Testis (tissue), 3 donors: ENCODE results near the gene NLE1. TPM values are rescaled to one million over a fixed set of nuclear protein-coding genes. Genes with fewer than 3 reads are reported as not detected.
"Not testable (repeated sequence)": the region's sequence is repeated elsewhere in the genome, so short reads cannot be mapped to it uniquely, and the experiment has no call there.

Experiments
- DNase-seq: peaks from one replicate; pipeline ENCODE4 v3.0.0-alpha.2; 2019
- H3K27ac ChIP-seq, 2 donors: fragments of 200-600 bp; sonication (generic); one replicate each; pipeline ENCODE4 v1.5.1; 2019
- H3K27me3 ChIP-seq: fragments of 200-600 bp; sonication (generic); one replicate; pipeline ENCODE4 v1.5.1; 2019
- H3K36me3 ChIP-seq: fragments of 200-600 bp; sonication (generic); one replicate; pipeline ENCODE4 v1.5.1; 2017; ENCODE audit warnings: low read depth; ENCODE audit errors: missing control alignments
- H3K4me1 ChIP-seq: fragments of 200-600 bp; sonication (generic); one replicate; pipeline ENCODE4 v1.5.1; 2019
- H3K4me3 ChIP-seq, 2 donors: fragments of 200-600 bp; sonication (generic); one replicate each; pipeline ENCODE4 v1.5.1; 2017 to 2019
- H3K9me3 ChIP-seq: fragments of 200-600 bp; sonication (generic); one replicate; pipeline ENCODE4 v1.5.1; 2017
- CTCF ChIP-seq, 3 experiments: fragments of 450-650 bp in 2 of 3; fragments of 200-600 bp in 1 of 3; sonication (generic) in 1 of 3; IDR thresholded peaks; one replicate each; pipeline ENCODE4 v1.5.1; 2016 to 2019; ENCODE audit warnings: antibody characterized with exemption in 3 of 3, mild to moderate bottlenecking in 2 of 3, moderate library complexity in 1 of 3
- POLR2A ChIP-seq: fragments of 450-650 bp; IDR thresholded peaks from one replicate; pipeline ENCODE4 v1.6.1; 2017; ENCODE audit warnings: antibody characterized with exemption, mild to moderate bottlenecking, moderate library complexity
- WGBS, 2 donors: methylation state at CpG; one replicate each; pipeline ENCODE4 v1.1.5; 2018; 5-methylcytosine and 5-hydroxymethylcytosine counted together
- intact Hi-C: fragments of 100-400 bp; cut with DNase I; formaldehyde crosslinking; loops from one replicate; pipeline ENCODE4 v1.15.1; 2023; ENCODE audit warnings: low total_unique reads
- polyA plus RNA-seq: library from polyadenylated mRNA; stranded (reverse); fragments of 350-450 nt; fragmentation: Illumina TruSeq; extraction: RNeasy Lipid Tissue Mini Kit (QIAGEN cat#74804); gene quantifications from one replicate; pipeline ENCODE4 v1.2.3, GENCODE V29; 2014; ENCODE audit warnings: low read depth, low replicate concordance; ENCODE audit not compliant: insufficient read depth
- total RNA-seq, 2 donors: library from RNA; depleted of rRNA; stranded (reverse); fragments of >200 nt; gene quantifications; one replicate each; pipeline ENCODE4 v1.2.3, GENCODE V29; 2016

Gene NLE1
- total and polyA plus RNA-seq, 3 donors from 2014 or later, result 12.8 to 15.4 (median 14.6) TPM

GRCh38 chr17:35117984-35118383, 24.1 kb downstream of the NLE1 start:
- no peak for TF ChIP-seq POLR2A
- TF ChIP-seq CTCF (IDR thresholded peaks at IDR 0.05), result peak in 1 of 3 experiments; percentile 24
- Histone ChIP-seq H3K27me3 (no peaks in the 10 kb centered on the region), H3K4me3 (no peak overlapping the region), H3K36me3 (no peaks in the 10 kb centered on the region), H3K27ac (no peak overlapping the region), H3K4me1 (peaks cover 4% of the 10 kb centered on the region), H3K9me3 (no peaks in the 10 kb centered on the region)
- intact Hi-C loops, result no loop called here
- peak; percentile 50 for DNase-seq

GRCh38 chr17:35116845-35117244, 25.3 kb downstream of the NLE1 start:
- Histone ChIP-seq H3K4me3 (no peak overlapping the region), H3K27ac (no peak overlapping the region), H3K4me1 (peaks cover 4% of the 10 kb centered on the region), H3K9me3 (no peaks in the 10 kb centered on the region), H3K27me3 (no peaks in the 10 kb centered on the region), H3K36me3 (no peaks in the 10 kb centered on the region)
- WGBS, 2 donors, result 86% methylated on average over 12 of the region's 12 CpGs
- DNase-seq, result no peak
- intact Hi-C loops, result no loop called here
- TF ChIP-seq CTCF (IDR thresholded peaks at IDR 0.05) (no peak), POLR2A (no peak)

GRCh38 chr17:35110791-35111190, 31.3 kb downstream of the NLE1 start:
- WGBS, 2 donors, result 93 to 99% methylated on average over 17 of the region's 17 CpGs
- H3K27ac ChIP-seq, intact Hi-C loops: not testable (repeated sequence)

GRCh38 chr17:35104844-35105450, 37.2 kb downstream of the NLE1 start:
- Histone ChIP-seq H3K36me3 (no peaks in the 10 kb centered on the region), H3K4me3 (no peak overlapping the region), H3K9me3 (no peaks in the 10 kb centered on the region), H3K27ac (no peak overlapping the region), H3K27me3 (no peaks in the 10 kb centered on the region), H3K4me1 (no peaks in the 10 kb centered on the region)
- WGBS, 2 donors, result 94 to 99% methylated on average over 5 of the region's 5 CpGs
- intact Hi-C loops, result no loop called here
- DNase-seq, result no peak
- TF ChIP-seq CTCF (IDR thresholded peaks at IDR 0.05), result no peak

More at GRCh38 chr17:35110791-35111190, 31.3 kb downstream of the NLE1 start:
- not testable (repeated sequence) for H3K36me3 ChIP-seq, H3K9me3 ChIP-seq, H3K4me1 ChIP-seq, H3K27me3 ChIP-seq, H3K4me3 ChIP-seq, DNase-seq

GRCh38 chr17:35103271-35103670, 38.8 kb downstream of the NLE1 start:
- H3K36me3 ChIP-seq, result no peaks in the 10 kb centered on the region
- H3K9me3 ChIP-seq, result no peaks in the 10 kb centered on the region
- WGBS, 2 donors, result 69 to 76% methylated on average over 2 to 5 of the region's 5 CpGs
- no peak for DNase-seq
- H3K27ac ChIP-seq, result no peak overlapping the region
- no peaks in the 10 kb centered on the region for H3K4me1 ChIP-seq
- no peak overlapping the region for H3K4me3 ChIP-seq
- no peak for TF ChIP-seq CTCF (IDR thresholded peaks at IDR 0.05)
- TF ChIP-seq POLR2A, result no peak
- intact Hi-C loops, result no loop called here
- H3K27me3 ChIP-seq, result no peaks in the 10 kb centered on the region
